Endothelial cell of umbilical vein (primary cell): ENCODE measurements around the gene GDNF. TPM values are rescaled to one million over a fixed set of nuclear protein-coding genes. Genes with fewer than 3 reads are reported as not detected.

Experiments
- BruUV-seq: library from RNA; stranded (reverse); fragments of 400-500 nt; replicated peaks from 2 replicates; lab custom pipeline; 2021; lab: Mats Ljungman, UMichigan
- CTCF ChIA-PET: fragments of 300-600, 350-600 bp; sonication (Branson Sonifier 250); formaldehyde crosslinking; loops from one replicate; lab custom pipeline; 2021; ENCODE audit warnings: antibody characterized with exemption, inconsistent platforms; lab: Charles Lee
- POLR2A ChIA-PET: fragments of 300-600, 350-600 bp; sonication (Branson Sonifier 250); formaldehyde crosslinking; loops from one replicate; lab custom pipeline; 2021; ENCODE audit warnings: antibody characterized with exemption, inconsistent platforms; lab: Charles Lee
- DNase-seq: peaks from one replicate; pipeline ENCODE4 v3.0.0-alpha.2; 2011; ENCODE audit warnings: low read depth, low spot score
- FAIRE-seq: peaks from 2 replicates; lab custom pipeline; 2011; peaks lifted over from hg19 to GRCh38; lab: Jason Lieb, UNC
- H2AFZ ChIP-seq: 2 replicates; pipeline ENCODE4 v1.6.0; 2012; ENCODE audit warnings: low read depth, low read length, control low read depth, inconsistent platforms
- H3K27ac ChIP-seq: 2 replicates; pipeline ENCODE4 v1.5.1; 2011; ENCODE audit warnings: low read depth, mild to moderate bottlenecking, control low read depth, low read length, moderate library complexity; ENCODE audit not compliant: insufficient read depth
- H3K27me3 ChIP-seq, 2 experiments: 2 replicates each; pipeline versions ENCODE4 v1.6.0 to v1.6.1; 2011; ENCODE audit warnings: low read length in 2 of 2, mixed read lengths in 1 of 2; ENCODE audit not compliant: control insufficient read depth in 2 of 2, insufficient read depth in 2 of 2
- H3K36me3 ChIP-seq, 2 experiments: 2 replicates in 1 of 2; 3 replicates in 1 of 2; pipeline ENCODE4 v1.5.1; 2011; ENCODE audit warnings: low read length in 2 of 2, mild to moderate bottlenecking in 1 of 2, moderate library complexity in 1 of 2; ENCODE audit not compliant: control insufficient read depth in 2 of 2, insufficient read depth in 2 of 2; ENCODE audit errors: extremely low read depth in 1 of 2
- H3K4me1 ChIP-seq: 3 replicates; pipeline ENCODE4 v1.5.1; 2011; ENCODE audit warnings: mild to moderate bottlenecking, low read length; ENCODE audit not compliant: control insufficient read depth, insufficient read depth; ENCODE audit errors: extremely low read depth
- H3K4me2 ChIP-seq: 2 replicates; pipeline ENCODE4 v1.6.1; 2011; ENCODE audit warnings: low read length, control low read depth, mixed read lengths; ENCODE audit not compliant: insufficient read depth
- H3K4me3 ChIP-seq, 3 experiments: fragments of 200-600 bp in 1 of 3; sonication (generic), shearing (Covaris generic) in 1 of 3; replicated peaks in 1 of 3; 2 replicates each; pipeline ENCODE4 v1.5.1; 2011 to 2016; ENCODE audit warnings: control low read depth in 3 of 3, low read length in 3 of 3, mild to moderate bottlenecking in 2 of 3, inconsistent platforms in 1 of 3, low read depth in 1 of 3, moderate library complexity in 1 of 3; ENCODE audit not compliant: insufficient read depth in 1 of 3
- H3K79me2 ChIP-seq: 2 replicates; pipeline ENCODE4 v1.6.0; 2012; ENCODE audit warnings: low read length, inconsistent platforms; ENCODE audit not compliant: control insufficient read depth, insufficient read depth
- H3K9ac ChIP-seq: replicated peaks from 2 replicates; pipeline ENCODE3; 2011; ENCODE audit warnings: low read length, control low read depth; ENCODE audit not compliant: insufficient read depth; ENCODE audit errors: extremely low read depth
- H3K9me1 ChIP-seq: replicated peaks from 3 replicates; pipeline ENCODE4 v1.6.0; 2011; ENCODE audit warnings: mild to moderate bottlenecking, low read length; ENCODE audit not compliant: control insufficient read depth, insufficient read depth; ENCODE audit errors: extremely low read depth
- H3K9me3 ChIP-seq: replicated peaks from 2 replicates; pipeline ENCODE4 v1.5.1; 2012; ENCODE audit warnings: low read length, inconsistent platforms; ENCODE audit not compliant: control insufficient read depth, insufficient read depth
- H4K20me1 ChIP-seq: replicated peaks from 2 replicates; pipeline ENCODE3; 2011; ENCODE audit warnings: mild to moderate bottlenecking, low read length; ENCODE audit not compliant: control insufficient read depth, insufficient read depth; ENCODE audit errors: extremely low read depth
- EZH2 ChIP-seq: IDR thresholded peaks from 2 replicates; pipeline ENCODE4 v1.6.1; 2012; ENCODE audit warnings: borderline replicate concordance, low read depth, mild to moderate bottlenecking, moderate library complexity, low read length, inconsistent platforms; ENCODE audit not compliant: severe bottlenecking
- FOS ChIP-seq: IDR thresholded peaks from 2 replicates; pipeline ENCODE4 v1.6.1; 2011; ENCODE audit warnings: mild to moderate bottlenecking, low read length, moderate library complexity, borderline replicate concordance; ENCODE audit not compliant: insufficient read depth
- GATA2 ChIP-seq: IDR thresholded peaks from 2 replicates; pipeline ENCODE4 v1.7.0; 2011; ENCODE audit warnings: low read depth, mild to moderate bottlenecking, moderate library complexity, mixed read lengths, low read length; ENCODE audit not compliant: insufficient read length, insufficient read depth
- JUN ChIP-seq: IDR thresholded peaks from 2 replicates; pipeline ENCODE4 v1.6.1; 2011; ENCODE audit warnings: borderline replicate concordance, low read depth; ENCODE audit not compliant: insufficient read length, insufficient read depth
- MAX ChIP-seq: IDR thresholded peaks from 2 replicates; pipeline ENCODE4 v1.6.1; 2011; ENCODE audit not compliant: insufficient read depth, insufficient read length
- MYC ChIP-seq: IDR thresholded peaks from one replicate; pipeline ENCODE4 v1.6.1; 2011; ENCODE audit warnings: mild to moderate bottlenecking, low read depth, low read length
- POLR2A ChIP-seq: IDR thresholded peaks from 2 replicates; pipeline ENCODE4 v1.6.1; 2012; ENCODE audit warnings: low read depth, mild to moderate bottlenecking, control low read depth, low read length
- POLR2AphosphoS5 ChIP-seq: IDR thresholded peaks from 2 replicates; pipeline ENCODE4 v1.6.1; 2012; ENCODE audit warnings: low read depth, mild to moderate bottlenecking, control low read depth, low read length, moderate library complexity; ENCODE audit not compliant: insufficient read depth
- dilution Hi-C: fragments of 300-500 bp; cut with MboI; formaldehyde crosslinking; loops from one replicate; pipeline ENCODE4 v1.15.0; 2019; ENCODE audit warnings: low sequenced_read_pairs; ENCODE audit not compliant: extremely low pct_ligation_motif_present
- intact Hi-C: fragments of 100-400 bp; cut with micrococcal nuclease; formaldehyde crosslinking; loops from one replicate; pipeline ENCODE4 v1.10.0; 2022
- polyA plus RNA-seq, 4 experiments: library from polyadenylated mRNA; depleted of rRNA in 3 of 4; stranded (reverse) in 3 of 4; unstranded in 1 of 4; fragments of >200 nt; gene quantifications; 2 replicates each; pipeline versions ENCODE4 v1.2.1 to v1.2.3, GENCODE V29; 2011 to 2012; ENCODE audit warnings: missing spikeins in 1 of 4
- total RNA-seq: library from RNA; stranded (reverse); gene quantifications from 2 replicates; pipeline ENCODE4 v1.2.3, GENCODE V29; 2021
- TF ChIP-seq, protein P1 (sequence below), 2 donors: IDR thresholded peaks; 1 replicate in 1 of 2; 2 replicates in 1 of 2; pipeline ENCODE4 v1.5.1; 2011; ENCODE audit warnings: low read length in 2 of 2, mild to moderate bottlenecking in 2 of 2, moderate library complexity in 2 of 2, control low read depth in 1 of 2, inconsistent platforms in 1 of 2, low read depth in 1 of 2; ENCODE audit not compliant: insufficient read depth in 1 of 2; ENCODE audit errors: extremely low read depth in 1 of 2

Gene GDNF
- total and polyA plus RNA-seq, 2 donors (not counting 3 experiments of a cell fraction or from before 2014, with no cell fraction given), result not detected

GRCh38 chr5:37776826-37777225 lies 63.0 kb downstream of the GDNF start:
- Histone ChIP-seq H3K9me3 (no peaks in the 10 kb centered on the region), H3K4me2 (no peak overlapping the region), H3K4me3 (no peak overlapping the region), H3K27me3 (no peaks in the 10 kb centered on the region), H3K4me1 (no peaks in the 10 kb centered on the region), H3K36me3 (no peaks in the 10 kb centered on the region), H3K9me1 (no peaks in the 10 kb centered on the region), H4K20me1 (no peaks in the 10 kb centered on the region), H3K27ac (no peak overlapping the region), H2AFZ (no peak overlapping the region), H3K79me2 (no peaks in the 10 kb centered on the region), H3K9ac (no peak overlapping the region)
- no TSS peak for BruUV-seq
- ChIA-PET CTCF (interaction anchor here (1.4 to 1.9 kb wide), 2 partner anchors 17 to 364 kb away, joined by 4 read pairs; no protein-coding TSS in a partner anchor), POLR2A (no interaction called here)
- FAIRE-seq (no peak), DNase-seq (no peak)
- dilution Hi-C loops (no loop called here), intact Hi-C loops (loop anchor here (10.0 kb wide), 1 partner anchor 418 kb away; no protein-coding TSS in a partner anchor)
- no peak for TF ChIP-seq POLR2A
- TF ChIP-seq, protein P1, sequence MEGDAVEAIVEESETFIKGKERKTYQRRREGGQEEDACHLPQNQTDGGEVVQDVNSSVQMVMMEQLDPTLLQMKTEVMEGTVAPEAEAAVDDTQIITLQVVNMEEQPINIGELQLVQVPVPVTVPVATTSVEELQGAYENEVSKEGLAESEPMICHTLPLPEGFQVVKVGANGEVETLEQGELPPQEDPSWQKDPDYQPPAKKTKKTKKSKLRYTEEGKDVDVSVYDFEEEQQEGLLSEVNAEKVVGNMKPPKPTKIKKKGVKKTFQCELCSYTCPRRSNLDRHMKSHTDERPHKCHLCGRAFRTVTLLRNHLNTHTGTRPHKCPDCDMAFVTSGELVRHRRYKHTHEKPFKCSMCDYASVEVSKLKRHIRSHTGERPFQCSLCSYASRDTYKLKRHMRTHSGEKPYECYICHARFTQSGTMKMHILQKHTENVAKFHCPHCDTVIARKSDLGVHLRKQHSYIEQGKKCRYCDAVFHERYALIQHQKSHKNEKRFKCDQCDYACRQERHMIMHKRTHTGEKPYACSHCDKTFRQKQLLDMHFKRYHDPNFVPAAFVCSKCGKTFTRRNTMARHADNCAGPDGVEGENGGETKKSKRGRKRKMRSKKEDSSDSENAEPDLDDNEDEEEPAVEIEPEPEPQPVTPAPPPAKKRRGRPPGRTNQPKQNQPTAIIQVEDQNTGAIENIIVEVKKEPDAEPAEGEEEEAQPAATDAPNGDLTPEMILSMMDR (IDR thresholded peaks at IDR 0.05; ENCODE audit: extremely low read depth in 1 of 2, insufficient read depth in 1 of 2, low read depth in 1 of 2, low read length in 2 of 2), result no peak
- TF ChIP-seq POLR2AphosphoS5, result no peak
- no peak for TF ChIP-seq EZH2
- TF ChIP-seq GATA2, result no peak
- TF ChIP-seq MYC, result no peak
- TF ChIP-seq MAX, result no peak
- TF ChIP-seq FOS, result no peak
- TF ChIP-seq JUN, result no peak
